Cardiac muscle cell (in vitro differentiated cells and primary cell): ENCODE data around the gene RABGAP1. TPM values are rescaled to one million over a fixed set of nuclear protein-coding genes. Genes with fewer than 3 reads are reported as not detected.
A peak's percentile ranks its signal among the peaks of the same experiment; 100 is the strongest.

Source experiments
- DNase-seq, 2 donors: peaks; one replicate each; pipeline versions ENCODE4 v3.0.0 to v3.0.0-alpha.2; 2010 to 2017; ENCODE audit warnings: low read depth in 1 of 2, low spot score in 1 of 2
- H3K27ac ChIP-seq: fragments of 200-600 bp; sonication (generic); 2 replicates; pipeline ENCODE4 v1.5.1; 2016
- H3K27me3 ChIP-seq: fragments of 200-600 bp; sonication (generic); 2 replicates; pipeline ENCODE4 v1.6.0; 2016; ENCODE audit warnings: control low read depth
- H3K36me3 ChIP-seq: fragments of 200-600 bp; sonication (generic); 2 replicates; pipeline ENCODE4 v1.5.1; 2016; ENCODE audit warnings: control low read depth
- H3K4me1 ChIP-seq: fragments of 200-600 bp; sonication (generic); 2 replicates; pipeline ENCODE4 v1.8.1; 2017; ENCODE audit warnings: low read depth, mild to moderate bottlenecking, mixed run types
- H3K4me3 ChIP-seq: fragments of 200-600 bp; sonication (generic); 2 replicates; pipeline ENCODE4 v1.5.1; 2016; ENCODE audit warnings: mild to moderate bottlenecking
- H3K9me3 ChIP-seq: fragments of 200-600 bp; sonication (generic); 2 replicates; pipeline ENCODE4 v1.5.1; 2017; ENCODE audit warnings: low read depth, mild to moderate bottlenecking, control low read depth
- polyA plus RNA-seq: library from polyadenylated mRNA; unstranded; fragments of >200 nt; fragmentation: Nextera tagmentation; extraction: Ambion mirVana; gene quantifications from 2 replicates; pipeline ENCODE4 v1.2.1, GENCODE V29; 2016
- total RNA-seq: library from RNA; depleted of rRNA; stranded (reverse); fragments of >200 nt; gene quantifications from 2 replicates; pipeline ENCODE4 v1.2.3, GENCODE V29; 2016
- TF ChIP-seq, protein P1 (sequence below): IDR thresholded peaks from 2 replicates; pipeline ENCODE4 v1.5.1; 2012; ENCODE audit warnings: low read depth, mild to moderate bottlenecking, low read length

The RABGAP1 gene
- total and polyA plus RNA-seq, 2 experiments from 2014 or later = 37.4 to 44.4 TPM

DNA sequence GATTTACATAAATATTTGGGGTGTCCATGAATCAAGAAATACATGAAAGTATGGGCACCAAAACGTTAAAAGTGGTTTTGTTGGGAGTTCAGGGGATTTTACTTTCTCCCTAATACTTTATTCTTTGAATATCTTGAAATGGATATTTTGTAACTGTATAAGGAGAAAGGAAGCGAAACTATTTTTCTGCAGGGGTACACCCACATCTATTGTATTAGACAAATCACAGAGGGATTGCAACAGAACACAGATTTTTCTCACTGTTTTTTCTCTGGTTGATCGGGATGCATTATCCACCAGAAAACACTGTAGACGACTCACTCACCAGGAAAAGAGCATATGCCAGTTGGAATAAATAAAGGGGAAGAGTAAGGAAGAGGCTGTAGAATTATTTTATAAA is 1.2 kb upstream of the RABGAP1 start:
- H3K36me3 ChIP-seq = peaks cover 20% of the 10 kb centered on the region
- H3K27ac ChIP-seq = peak overlapping the region; percentile 33
- peaks cover 5% of the 10 kb centered on the region for H3K4me1 ChIP-seq
- no peaks in the 10 kb centered on the region for H3K27me3 ChIP-seq
- H3K9me3 ChIP-seq = no peaks in the 10 kb centered on the region
- DNase-seq = no peak
- TF ChIP-seq, protein P1, sequence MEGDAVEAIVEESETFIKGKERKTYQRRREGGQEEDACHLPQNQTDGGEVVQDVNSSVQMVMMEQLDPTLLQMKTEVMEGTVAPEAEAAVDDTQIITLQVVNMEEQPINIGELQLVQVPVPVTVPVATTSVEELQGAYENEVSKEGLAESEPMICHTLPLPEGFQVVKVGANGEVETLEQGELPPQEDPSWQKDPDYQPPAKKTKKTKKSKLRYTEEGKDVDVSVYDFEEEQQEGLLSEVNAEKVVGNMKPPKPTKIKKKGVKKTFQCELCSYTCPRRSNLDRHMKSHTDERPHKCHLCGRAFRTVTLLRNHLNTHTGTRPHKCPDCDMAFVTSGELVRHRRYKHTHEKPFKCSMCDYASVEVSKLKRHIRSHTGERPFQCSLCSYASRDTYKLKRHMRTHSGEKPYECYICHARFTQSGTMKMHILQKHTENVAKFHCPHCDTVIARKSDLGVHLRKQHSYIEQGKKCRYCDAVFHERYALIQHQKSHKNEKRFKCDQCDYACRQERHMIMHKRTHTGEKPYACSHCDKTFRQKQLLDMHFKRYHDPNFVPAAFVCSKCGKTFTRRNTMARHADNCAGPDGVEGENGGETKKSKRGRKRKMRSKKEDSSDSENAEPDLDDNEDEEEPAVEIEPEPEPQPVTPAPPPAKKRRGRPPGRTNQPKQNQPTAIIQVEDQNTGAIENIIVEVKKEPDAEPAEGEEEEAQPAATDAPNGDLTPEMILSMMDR = no peak
- no peak overlapping the region for H3K4me3 ChIP-seq

DNA sequence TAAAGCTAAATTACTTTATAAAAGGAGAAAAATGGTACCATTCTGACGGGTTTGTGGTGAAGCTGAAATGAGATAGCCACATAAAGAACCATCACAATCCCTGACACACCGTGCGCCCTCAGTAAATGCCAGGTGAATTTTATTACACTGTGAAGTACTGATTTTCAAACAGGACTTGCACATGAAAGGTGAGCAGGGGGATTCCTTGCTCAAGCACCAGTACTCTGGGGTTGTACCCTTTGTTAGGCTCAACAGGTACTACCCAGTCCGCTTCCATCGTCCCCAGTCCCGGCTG is 419 bp upstream of the RABGAP1 start:
- H3K27ac ChIP-seq = peak overlapping the region; percentile 33
- H3K9me3 ChIP-seq = no peaks in the 10 kb centered on the region
- peak overlapping the region; percentile 20 for H3K4me3 ChIP-seq

DNA sequence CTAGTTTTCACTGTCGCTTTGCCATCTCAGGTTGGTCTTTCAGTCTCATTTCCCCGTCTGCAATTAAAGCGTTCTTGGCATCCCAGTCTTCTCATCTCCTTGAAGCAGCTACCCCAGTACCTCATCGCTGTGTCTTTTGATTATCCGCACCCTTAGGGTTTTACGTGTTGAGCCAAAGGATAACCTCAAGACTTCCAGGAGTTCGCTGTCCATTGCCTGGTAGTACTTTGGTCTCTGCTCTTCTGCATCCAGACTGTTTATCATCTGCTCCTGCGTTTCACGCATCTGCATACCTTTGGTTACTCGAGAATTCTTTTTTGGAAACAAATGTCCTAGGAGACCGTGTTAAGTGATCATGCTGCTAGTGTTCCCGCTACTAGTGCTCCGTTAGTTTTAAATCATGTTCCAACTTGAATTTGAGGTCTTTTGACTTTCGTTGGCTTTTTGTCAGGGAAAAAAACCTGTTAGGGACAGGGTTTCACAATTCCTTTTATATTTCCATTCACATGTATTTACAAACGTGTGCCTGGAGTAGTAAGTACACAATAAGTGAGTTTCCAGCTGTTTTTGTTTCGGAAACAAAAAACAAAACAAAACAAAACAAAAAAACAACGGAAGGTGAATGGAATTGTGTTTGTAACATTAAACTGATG is 888 bp downstream of the RABGAP1 start:
- TF ChIP-seq, protein P1 = no peak
- peak; percentile 52 to 57 for DNase-seq
- Histone ChIP-seq H3K27ac (peak overlapping the region; percentile 95), H3K27me3 (no peaks in the 10 kb centered on the region), H3K4me3 (peak overlapping the region; percentile 84), H3K9me3 (no peaks in the 10 kb centered on the region), H3K4me1 (peaks cover 5% of the 10 kb centered on the region), H3K36me3 (peaks cover 14% of the 10 kb centered on the region)

More for the DNA sequence above, 419 bp upstream of the RABGAP1 start:
- peaks cover 20% of the 10 kb centered on the region for H3K36me3 ChIP-seq
- H3K27me3 ChIP-seq = no peaks in the 10 kb centered on the region
- peaks cover 5% of the 10 kb centered on the region for H3K4me1 ChIP-seq
- DNase-seq = no peak
- TF ChIP-seq, protein P1 = no peak

DNA sequence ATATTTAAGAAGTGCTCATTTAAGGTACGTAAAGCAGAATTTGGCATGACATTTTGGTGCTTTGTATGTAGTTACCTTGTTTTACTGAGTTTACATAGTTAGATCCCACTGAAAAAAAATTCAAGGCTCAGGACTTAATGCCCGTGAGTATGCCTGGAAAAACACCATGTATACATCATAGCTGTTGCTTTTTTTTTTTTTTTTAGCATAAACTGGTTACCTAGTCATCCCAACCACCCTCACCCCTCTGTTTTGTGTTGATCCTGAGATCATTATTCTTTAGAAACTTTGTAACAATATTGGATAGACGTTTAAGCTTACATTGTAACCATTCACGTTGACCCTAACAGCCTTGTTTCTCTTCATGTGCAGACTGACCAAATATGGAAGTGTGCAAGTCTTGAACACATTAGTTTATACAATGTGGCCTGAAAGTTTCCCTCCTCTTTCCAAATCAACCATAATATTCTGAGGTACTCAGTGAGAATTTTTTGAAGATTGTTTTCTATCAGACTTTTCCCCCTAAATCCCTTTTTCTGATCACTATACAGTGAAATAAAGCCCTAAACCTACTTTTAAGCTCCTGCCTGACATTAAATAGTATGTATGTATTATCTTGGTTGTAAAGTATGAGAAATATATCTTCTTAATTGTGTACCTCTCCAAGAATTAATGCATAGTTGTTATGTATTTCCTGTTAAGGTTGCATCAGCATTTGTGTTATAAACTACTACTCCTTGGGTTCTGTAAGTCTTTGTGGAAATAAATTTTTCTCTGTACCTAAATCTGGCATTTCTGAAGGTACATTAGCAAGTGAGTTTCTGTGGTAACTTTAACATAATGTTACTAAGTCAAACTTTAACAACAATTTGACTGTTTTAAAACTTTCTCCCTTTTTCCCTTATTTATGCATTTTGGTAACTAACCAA is 4.4 kb downstream of the RABGAP1 start:
- Histone ChIP-seq H3K9me3 (no peaks in the 10 kb centered on the region), H3K27me3 (no peaks in the 10 kb centered on the region), H3K4me1 (peaks cover 5% of the 10 kb centered on the region), H3K27ac (peak overlapping the region; percentile 45), H3K36me3 (no peaks in the 10 kb centered on the region), H3K4me3 (no peak overlapping the region)
- DNase-seq = no peak
- TF ChIP-seq, protein P1 = no peak

DNA sequence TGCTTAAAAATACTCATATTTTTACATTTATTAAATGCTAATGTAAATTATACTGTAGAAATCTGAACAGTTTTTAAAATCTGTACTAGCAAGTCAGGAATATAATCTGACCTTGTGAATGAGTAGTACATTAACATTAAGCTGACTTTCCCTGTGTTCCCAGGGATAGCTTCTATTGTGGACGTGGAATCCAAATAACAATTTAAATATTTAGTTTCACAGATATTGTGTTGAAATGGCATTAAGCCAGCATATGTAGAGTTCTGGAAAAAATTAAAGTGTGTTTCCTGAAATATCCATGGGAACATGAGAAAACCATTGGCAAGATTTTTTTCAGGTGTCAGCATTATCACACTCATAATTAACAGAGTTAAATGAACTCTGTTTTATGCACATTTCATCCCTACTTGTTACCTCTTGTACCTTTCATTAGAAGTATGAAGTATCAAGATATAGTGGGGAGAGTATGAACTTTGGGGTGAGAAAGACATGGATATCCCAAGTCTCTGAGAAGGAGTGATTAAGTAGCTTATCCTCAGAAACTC is 5.7 kb downstream of the RABGAP1 start:
- DNase-seq = no peak
- TF ChIP-seq, protein P1 = no peak
- Histone ChIP-seq H3K9me3 (no peaks in the 10 kb centered on the region), H3K4me3 (no peak overlapping the region), H3K4me1 (peaks cover 17% of the 10 kb centered on the region), H3K36me3 (no peaks in the 10 kb centered on the region), H3K27me3 (no peaks in the 10 kb centered on the region), H3K27ac (no peak overlapping the region)
